CD4-positive, alpha-beta T cell treated with Interleukin-17A for 1 hour (primary cell): Measurements from ENCODE around the gene SMPDL3A.
"Not testable (repeated sequence)": the region's sequence is repeated elsewhere in the genome, so short reads cannot be mapped to it uniquely, and the experiment has no call there.

Source experiments
- DNase-seq: peaks from one replicate; pipeline ENCODE4 v3.0.0-alpha.2; 2020

The SMPDL3A gene, protein sequence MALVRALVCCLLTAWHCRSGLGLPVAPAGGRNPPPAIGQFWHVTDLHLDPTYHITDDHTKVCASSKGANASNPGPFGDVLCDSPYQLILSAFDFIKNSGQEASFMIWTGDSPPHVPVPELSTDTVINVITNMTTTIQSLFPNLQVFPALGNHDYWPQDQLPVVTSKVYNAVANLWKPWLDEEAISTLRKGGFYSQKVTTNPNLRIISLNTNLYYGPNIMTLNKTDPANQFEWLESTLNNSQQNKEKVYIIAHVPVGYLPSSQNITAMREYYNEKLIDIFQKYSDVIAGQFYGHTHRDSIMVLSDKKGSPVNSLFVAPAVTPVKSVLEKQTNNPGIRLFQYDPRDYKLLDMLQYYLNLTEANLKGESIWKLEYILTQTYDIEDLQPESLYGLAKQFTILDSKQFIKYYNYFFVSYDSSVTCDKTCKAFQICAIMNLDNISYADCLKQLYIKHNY

DNA sequence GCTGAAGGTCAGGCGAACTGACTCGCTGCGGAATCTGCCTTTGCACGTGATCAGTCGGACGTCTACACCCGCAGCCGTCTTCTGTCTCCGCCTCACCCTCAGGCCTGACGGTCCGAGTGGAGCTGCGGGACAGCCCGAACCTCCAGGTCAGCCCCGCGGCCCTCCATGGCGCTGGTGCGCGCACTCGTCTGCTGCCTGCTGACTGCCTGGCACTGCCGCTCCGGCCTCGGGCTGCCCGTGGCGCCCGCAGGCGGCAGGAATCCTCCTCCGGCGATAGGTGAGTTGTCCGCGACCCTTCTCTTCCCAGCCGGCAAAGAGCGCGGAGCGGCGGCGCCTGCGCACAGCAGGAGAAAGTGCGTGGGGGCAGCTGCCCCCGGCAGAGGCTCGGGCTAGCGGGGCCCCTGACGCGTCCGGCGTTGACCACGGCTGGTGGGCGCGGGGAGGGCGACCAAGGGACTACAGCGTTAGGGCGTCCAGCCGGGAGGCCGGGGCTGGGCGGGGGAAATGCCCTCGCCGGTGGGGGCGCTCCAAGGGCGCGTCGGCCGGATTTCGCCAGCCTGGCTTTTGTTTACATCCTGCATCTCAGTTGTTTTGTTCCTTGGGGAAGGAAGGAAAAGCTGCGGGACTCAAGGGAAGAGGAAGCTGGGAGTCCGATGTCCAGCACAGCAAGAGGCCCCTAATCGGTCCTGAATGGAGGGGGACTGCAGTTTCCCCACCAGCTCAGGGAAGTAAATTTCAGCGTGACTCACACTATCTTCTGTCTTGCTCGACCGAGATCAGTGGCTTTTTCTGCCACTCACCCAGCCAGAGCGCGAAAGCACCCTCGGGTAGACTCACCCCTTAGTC, at the start of gene SMPDL3A:
SMPDL3A (plus strand) TSS at position 77 of the 846 bp plus-strand sequence; CDS start at position 166, 89 bp downstream.
- no peak for DNase-seq

DNA sequence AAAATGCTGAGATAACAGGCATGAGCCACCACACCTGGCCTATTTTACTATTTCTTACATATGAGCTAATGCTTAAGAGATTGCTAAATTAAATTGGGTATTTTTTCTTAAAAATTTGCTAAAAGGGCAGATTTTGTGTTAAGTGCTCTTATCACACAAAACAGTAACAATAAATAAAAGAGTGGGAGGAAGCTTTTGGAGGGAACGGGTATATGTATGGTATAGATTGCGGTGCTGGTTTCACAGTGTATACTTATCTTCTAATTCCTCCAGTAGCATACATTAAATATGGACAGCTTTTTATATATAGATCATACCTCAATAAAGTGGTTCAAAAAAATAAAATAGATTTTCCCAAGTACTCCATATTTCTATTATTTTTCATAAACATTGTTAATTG, 49.0 kb upstream of the SMPDL3A start:
- no peak for DNase-seq

DNA sequence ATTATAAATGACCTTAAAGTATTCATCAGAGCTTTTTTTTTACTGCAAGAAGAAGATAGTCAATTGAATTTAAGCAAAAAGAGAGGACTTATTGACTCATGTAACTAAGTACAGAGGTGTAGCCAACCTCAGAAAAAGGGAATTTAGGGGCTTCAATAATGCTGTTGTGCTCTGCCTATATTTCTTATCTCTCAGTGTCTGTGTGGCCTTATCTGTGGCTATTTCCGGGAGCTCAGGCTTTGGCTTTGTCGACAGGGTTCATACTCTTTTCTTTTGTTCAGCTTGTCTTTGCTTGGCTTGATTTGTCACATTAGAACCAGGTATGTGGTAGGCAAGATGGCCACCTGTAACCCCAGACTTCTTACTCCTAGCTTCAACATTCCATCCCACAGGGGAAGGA, 48.1 kb upstream of the SMPDL3A start:
- DNase-seq = no peak

DNA sequence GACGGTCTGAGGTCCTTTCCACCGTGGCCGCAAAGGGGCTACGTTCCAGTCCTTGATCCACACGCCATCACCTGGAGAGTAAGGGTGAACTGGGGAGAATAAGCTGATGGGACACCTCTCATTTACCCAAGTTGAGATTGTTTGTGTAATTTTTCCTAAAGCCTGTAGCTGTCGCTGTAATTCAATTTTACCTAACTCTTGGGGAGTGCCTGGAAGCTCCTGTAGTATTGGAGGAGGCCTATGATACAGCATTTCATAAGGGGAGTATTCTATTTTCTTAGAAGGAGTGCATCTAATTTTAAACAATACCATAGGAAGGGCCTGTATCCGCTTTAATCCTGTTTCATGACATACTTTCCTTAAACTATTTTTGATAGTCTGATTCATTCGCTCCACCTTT, 44.8 kb upstream of the SMPDL3A start:
- not testable (repeated sequence) for DNase-seq

DNA sequence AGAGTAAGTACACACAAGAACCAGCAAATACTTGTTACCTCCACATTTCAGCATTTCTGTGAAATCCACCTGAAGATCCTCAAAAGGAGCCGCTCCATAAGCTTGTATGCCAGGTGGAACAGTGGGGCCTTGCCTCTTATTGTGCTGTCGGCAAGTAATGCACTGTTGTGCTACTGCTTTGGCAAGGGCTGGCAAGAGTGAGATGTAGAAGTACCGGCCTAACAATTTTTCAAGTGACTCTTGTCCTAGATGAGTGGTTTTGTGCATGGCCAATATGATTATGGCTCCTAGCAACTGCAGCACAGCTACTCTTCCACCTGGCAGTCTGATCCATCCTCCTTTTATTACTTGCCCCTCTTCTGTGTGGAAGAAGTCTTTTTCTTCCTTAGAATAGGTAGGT, 44.2 kb upstream of the SMPDL3A start:
- DNase-seq = not testable (repeated sequence)

DNA sequence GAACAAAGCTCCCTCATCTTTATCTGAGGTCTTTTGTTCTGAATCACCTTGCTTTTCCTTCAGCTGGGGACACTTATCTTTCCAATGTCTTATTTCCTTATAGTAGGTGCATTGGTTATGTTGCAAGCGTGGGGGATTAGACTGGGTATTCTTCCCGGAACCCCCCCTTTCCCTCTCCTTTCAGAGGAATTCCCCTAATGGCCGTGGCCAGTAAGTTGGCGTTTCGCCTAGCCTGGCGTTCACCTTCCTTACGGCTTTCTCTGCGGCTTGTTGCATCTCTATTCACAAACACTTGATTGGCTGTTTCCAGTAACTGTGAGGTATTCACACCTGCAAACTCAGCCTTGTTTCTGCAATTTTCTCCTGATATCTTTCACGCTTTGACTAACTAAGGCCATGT, 42.4 kb upstream of the SMPDL3A start:
- no peak for DNase-seq

DNA sequence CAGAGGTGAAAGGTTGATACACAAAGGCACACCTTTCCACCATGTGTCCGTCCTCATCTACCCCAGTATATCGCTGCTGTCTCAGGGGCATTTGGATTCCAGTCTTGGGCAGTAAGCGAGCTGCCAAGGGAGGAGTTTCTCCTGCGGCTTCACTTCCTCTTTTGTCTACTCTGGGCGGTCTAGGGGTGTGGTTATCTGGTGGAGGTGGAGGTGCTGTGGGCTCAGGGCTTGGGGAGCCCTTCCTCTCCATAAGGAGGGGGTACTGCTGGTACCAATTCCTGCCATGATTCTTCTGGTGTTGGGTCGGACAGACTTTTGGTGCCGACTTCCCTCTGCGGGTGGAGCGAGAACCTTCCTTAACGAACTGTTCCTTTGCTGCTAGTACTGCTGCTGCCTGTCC, 41.5 kb upstream of the SMPDL3A start:
- DNase-seq = no peak

DNA sequence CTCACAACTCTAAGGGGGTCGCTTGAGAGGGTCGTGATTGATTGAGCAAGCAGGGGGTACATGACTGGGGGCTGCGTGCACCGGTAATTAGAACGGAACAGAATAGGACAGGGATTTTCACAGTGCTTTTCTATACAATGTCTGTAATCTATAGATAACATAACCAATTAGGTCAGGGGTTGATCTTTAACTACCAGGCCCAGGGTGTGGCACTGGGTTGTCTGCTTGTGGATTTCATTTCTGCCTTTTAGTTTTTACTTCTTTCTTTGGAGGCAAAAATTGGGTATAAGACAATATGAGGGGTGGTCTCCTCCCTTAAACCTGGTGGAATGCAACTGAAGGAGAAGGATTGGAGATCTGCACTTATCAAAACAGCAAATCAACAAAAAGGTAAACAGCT, 40.1 kb upstream of the SMPDL3A start:
- not testable (repeated sequence) for DNase-seq

DNA sequence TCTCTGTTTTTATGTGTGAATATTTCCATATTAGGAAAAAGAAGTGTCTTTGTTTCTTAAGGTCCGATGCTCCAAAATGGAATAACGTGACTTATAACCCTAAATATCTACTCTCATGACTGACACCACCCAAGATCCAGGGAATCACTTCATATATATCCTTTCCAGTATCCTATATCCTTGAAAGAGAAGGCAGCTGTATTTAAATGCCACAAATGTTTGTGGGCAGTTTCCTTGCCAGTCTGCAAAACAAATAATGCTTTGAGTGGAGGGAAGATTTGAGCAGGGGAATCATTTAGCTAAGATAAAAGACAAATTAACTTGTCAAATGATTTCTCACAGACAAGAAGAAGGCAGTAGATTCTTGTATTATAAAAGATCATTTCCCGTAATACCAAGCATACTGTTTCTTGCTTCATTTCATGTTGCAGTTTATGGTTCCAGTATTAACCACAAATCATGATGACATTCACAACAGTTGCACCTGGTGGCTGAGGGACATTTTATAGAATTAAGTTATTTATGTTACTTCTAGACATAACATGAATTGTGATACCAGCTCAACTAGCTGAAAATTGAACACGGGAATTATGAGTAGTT, 39.5 kb upstream of the SMPDL3A start:
- DNase-seq = no peak

DNA sequence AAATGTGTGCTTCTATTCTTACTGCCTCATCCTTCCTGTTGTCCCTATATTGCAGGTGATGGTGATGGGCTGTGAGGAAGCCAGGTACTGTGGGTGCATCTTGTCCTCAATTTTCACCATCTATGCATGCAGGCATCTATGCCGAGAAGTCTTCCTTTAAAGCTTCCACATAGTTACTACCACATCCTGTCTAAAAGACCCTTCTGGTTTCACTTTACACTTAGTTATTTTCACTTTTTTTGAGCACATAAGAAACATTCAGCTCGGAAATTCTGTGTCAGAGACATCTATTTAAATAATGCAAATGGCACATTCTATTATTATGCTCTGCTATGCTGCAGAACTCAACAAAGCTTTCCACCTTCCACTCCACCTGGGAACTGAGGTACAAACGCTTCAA, 37.7 kb upstream of the SMPDL3A start:
- no peak for DNase-seq

DNA sequence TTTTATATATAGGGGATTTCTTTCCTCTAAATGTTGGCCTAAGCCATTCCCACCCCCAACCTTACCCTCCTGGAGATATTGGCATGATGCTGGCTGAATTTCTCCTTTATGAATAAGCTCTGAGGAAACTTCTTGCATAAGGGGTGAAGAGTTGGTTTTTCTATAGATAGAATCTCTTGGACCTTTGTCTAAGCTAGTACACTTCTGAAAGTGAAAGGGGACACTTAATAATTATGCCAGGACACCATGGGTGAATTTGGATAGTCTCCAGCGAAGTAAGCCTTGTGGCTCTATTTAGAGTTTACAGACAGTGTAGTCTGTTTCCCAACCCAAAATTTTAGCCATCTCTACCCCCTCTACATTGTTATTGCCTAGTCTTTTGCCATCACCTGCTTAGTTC, 36.6 kb upstream of the SMPDL3A start:
- DNase-seq = no peak

DNA sequence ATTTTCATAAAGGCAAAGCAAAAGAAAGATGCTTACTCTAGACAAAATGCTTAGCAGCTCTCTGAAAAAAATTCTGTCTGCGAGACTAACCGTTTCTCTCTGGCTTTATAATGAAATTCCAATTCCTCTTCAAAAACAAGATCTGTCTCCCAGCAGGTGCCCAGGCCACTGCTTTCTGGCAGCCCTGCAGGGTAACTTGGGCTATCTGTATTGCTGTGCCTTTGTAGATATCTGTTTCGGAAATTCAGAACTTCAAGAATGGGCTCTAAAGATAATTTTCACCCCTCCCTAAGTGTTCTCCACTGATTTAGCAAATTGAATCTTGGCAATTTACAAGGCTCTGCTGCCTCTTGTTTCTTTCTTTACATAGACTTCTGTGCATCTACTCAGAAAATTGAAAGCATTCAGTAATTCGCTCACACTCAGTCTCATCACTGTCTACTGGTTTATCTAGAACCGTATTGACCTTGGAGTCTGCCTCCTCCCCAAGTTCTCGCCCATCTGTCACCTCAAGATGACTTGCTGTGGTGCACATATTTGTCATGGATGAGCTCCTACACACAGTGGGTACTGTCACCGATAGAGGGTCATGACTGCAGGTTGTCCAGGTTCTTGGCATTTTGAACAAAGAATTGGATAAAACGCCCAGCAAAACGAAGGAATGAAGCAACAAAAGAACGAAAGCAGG, 35.9 kb upstream of the SMPDL3A start:
- no peak for DNase-seq

DNA sequence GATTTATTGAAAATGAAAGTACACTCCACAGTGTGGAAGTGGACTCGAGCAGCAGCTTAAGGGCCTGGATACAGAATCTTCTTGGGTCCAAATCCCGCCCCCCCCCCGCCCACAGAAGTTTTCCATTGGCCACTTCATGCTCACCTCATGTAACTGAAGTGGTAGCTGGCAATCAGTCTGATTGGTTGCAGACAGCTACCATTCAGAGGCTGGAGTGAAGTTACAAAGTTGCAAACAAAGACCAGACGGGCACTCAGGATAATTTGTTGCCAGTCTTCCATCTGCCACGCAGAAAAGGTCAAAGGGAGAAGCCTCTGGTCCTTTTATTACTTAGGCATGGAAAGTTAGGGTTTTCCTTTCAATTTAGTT, 35.4 kb upstream of the SMPDL3A start:
- no peak for DNase-seq

DNA sequence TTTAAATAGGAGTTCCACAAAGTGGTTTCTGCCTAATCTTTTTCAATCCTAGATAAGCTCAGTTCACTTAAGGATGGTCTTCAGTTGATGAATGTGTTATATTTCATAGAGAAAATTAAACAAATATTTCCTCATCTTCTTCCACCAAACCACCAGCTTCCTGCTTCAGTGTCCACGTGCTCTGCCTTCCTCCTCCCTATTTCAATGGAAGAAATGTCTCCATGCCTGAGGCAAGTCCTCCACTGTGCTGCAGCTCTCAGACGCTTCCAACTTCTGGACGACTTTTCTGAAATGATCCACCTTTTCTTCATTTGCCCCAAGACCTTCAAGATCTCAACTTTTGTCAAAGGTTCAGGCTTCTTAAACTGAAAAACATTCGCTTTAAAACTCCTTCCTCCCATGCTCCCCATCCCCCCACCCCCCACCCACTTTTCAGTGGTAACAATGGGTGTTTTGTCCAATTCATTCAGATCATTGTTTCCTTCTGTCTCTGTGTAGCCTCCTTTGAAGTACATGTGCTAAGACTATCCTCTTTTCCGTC, 34.8 kb upstream of the SMPDL3A start:
- DNase-seq = no peak

DNA sequence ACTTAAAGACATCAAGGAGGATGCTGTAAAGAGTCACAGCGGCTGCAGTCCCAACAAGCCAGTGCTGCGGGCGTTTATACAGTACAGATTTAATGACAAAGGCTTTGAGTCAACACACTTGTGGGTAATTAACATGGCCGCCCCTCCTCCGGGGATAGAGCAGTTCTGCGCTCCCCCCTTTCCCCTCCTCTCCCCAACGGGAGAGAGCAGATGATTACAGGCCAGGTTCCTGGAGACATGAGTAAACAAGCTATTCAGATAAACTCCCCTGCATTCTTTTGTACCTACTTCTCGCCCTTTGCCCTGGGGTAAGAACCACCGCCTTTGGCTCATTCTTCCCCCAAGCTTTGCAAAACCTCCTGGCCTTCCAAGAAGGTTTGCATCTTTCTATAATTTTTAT, 33.2 kb upstream of the SMPDL3A start:
- no peak for DNase-seq

DNA sequence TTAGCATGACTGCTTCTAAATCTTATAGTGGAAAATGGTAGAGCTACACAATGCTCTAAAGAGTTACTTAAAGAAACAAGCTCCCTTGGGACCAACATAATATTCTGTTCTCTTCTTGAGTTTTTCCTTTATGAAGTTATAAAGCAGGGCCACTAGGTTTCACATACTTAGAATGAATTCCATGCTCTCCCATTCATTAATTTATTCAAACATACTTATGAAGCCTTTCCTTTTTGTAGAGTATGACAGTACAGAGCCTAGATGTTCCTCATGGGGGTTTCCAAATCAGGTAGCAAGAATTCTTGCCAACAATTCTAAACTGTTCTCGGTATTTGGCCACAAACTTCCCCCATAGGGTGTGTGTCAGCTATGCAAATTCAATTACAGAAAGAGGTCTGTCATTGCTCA, 30.1 kb upstream of the SMPDL3A start:
- no peak for DNase-seq

DNA sequence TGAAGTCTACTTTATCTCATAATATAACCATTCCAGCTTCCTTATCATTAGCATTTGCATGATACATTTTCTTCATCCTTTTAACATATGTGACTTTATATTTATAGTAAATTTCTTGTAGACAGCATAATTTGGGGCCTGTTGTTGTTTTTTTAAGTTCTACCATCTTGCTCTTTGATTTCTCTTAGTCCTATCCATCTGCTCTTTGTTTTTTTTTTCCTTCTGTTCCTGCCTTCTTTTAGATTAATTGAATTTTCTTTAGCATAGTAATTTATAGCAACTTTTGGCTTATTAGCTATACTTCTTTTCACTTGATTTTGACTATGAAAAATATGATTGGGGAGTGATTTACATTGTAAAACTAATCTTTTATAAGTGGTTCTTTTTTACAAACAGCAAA, 28.7 kb upstream of the SMPDL3A start:
- DNase-seq = no peak

DNA sequence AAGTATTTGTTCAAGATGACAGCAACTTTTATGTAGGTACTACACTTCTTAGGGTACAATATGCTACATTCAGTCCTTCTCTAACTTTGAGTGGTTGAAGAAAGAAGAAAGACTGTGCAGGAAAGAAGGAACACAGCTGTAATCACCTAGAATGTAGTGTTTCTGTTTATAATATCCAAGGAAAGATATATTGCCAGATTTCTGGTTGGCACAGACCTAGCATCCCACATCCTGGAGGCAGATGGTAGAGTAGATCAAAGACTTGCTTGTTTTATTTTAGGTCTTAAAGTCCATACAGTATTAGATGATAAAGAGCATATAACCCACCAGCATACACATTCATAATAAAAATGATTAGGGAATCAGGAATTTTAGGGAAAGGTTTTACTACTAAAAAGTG, 22.8 kb upstream of the SMPDL3A start:
- no peak for DNase-seq

DNA sequence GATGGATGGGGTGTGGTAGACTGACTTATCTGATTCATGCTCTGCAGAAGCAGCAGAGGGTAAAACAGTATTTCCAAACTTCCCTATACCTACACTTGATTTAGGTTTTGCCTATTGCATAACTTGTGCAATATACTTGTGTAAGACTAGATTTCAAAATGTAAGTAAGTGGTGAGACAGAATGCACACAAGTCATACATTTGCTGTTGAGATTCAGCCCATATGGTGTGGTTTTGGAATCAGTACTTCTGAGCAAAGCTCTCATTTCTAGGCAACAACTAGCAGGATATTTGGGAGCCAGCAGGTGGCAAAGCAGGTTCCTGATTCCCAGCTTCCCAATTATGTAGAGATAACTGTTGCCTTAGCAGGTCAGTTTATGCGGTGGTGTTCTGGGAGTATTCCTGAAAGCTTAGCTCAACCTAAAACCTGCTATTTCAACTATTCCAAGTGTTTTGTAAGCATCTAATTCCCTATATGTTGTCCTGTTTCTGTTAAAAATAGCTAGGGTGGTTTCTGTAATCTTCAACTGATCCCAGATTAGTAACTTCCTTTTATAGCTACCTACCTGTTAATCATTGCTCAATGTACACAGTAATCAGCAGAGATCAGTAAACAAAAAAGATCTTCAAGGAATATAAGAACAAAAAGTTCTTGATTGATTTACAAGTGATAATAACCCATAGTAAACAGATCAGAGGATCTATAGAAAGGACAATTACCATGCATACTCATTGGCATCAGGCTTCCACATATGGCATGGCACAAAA, 18.0 kb upstream of the SMPDL3A start:
- no peak for DNase-seq

DNA sequence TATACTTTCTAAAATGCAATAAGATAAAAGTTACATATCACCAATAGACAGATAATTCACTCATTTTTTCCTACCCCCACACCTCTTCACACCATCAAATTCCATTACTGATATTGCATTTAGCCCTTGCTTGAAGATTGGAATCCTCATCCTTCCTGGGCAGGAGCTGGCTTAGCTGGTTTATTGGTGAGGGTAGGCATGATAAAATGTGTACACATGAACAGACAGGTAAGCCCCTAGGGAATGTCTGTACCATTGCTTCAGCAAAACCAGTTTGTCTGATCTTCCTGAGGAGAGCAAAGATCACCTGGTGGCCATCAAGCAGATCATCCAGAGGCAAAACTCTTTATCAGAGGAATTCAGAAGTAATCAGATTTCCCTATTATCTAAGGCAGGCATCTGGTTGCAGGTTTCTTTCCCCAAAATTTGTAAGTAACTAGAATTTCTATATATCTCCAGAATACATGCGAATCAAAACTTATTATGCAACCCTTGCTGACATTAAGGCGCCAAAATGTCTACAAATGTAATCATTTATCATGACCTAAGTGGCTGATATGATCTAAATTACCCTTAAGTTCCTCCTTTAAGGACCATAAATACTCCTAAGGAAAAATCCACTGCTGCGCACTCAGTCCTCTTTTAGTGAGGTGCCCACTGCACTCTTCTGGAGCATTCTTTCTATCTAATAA, 16.2 kb upstream of the SMPDL3A start:
- DNase-seq = no peak

DNA sequence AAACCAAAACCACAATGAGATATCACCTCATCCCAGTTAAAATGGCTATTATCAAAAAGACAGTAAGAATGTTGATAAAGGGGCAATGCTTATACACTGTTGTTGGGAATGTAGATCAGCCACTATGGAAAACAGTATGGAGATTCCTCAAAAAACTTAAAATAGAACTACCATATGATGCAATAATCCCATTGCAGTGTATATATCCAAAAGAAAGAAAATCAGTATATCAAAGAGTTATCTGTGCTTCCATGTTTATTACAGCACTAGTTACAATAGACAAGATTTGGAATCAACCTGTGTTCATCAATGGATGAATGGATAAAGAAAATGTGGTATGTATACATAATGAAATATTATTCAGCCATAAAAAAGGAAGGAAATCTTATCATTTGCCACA, 13.1 kb upstream of the SMPDL3A start:
- no peak for DNase-seq
